Measurements from ENCODE around the gene TEDC2. TPM values are rescaled to one million over a fixed set of nuclear protein-coding genes. Genes with fewer than 3 reads are reported as not detected.

TEDC2 gene
- total and polyA plus RNA-seq, 2 of the 8 experiments (the other 6 are each of a cell fraction or from before 2014, with no cell fraction given) = 54.6 to 55.6 TPM

GRCh38 chr16:2497116-2497630 lies 37.3 kb downstream of the TEDC2 start:
- no peak for DNase-seq (ENCODE audit: low read depth in 1 of 2, low spot score in 2 of 2)
- CTCF ChIA-PET (ENCODE audit: partially characterized antibody) = interaction anchor here (0.8 to 1.4 kb wide), 6 partner anchors 10 to 252 kb away, joined by 3 to 4 read pairs (median 4); partner anchors contain the start of gene TEDC2

More at GRCh38 chr16:2497116-2497630, 37.3 kb downstream of the TEDC2 start:
- H3K4me2 ChIP-seq (ENCODE audit: insufficient read depth in 1 of 2, low read depth in 2 of 2, low read length in 2 of 2) = no peak overlapping the region
- no peak for FAIRE-seq
- no peak overlapping the region for H4K91ac ChIP-seq (replicated peaks; ENCODE audit: insufficient read length, low read length)
- H3K9ac ChIP-seq (replicated peaks in 1 of 4; ENCODE audit: extremely low read depth in 1 of 4, low read depth in 3 of 4, low read length in 3 of 4) = no peak overlapping the region
- POLR2A ChIA-PET (ENCODE audit: partially characterized antibody) = interaction anchor here (1.6 to 2.1 kb wide), 2 partner anchors 16 to 275 kb away, joined by 3 to 5 read pairs; partner anchors contain the start of gene ATP6V0C
- H3K36me3 ChIP-seq (ENCODE audit: control insufficient read depth in 2 of 4, insufficient read depth in 4 of 4, low read length in 3 of 4) = peaks cover 0 to 15% (median 4%) of the 10 kb centered on the region in 4 experiments; a peak in 4 of 8 replicates
- H3K27ac ChIP-seq (ENCODE audit: low read depth, low read length) = no peak overlapping the region
- TF ChIP-seq EZH2 (IDR thresholded peaks at IDR 0.05; ENCODE audit: low read depth, low read length, severe bottlenecking) = no peak
- TF ChIP-seq POLR2AphosphoS5 (IDR thresholded peaks at IDR 0.05; ENCODE audit: low read depth, low read length) = no peak
- TF ChIP-seq SP2 (IDR thresholded peaks at IDR 0.05; ENCODE audit: low read length) = no peak
- no peaks in the 10 kb centered on the region; a peak in 1 of 7 replicates for H3K27me3 ChIP-seq (replicated peaks in 1 of 4; ENCODE audit: control insufficient read depth in 3 of 4, extremely low read depth in 1 of 4, insufficient read depth in 3 of 4, low read length in 3 of 4)
- H2BK15ac ChIP-seq (ENCODE audit: low read length) = no peak overlapping the region
- WGBS, 2 experiments (ENCODE audit: extremely low coverage in 1 of 2, insufficient coverage in 1 of 2, insufficient read length in 1 of 2, insufficient replicate concordance in 2 of 2, low coverage in 1 of 2, low lambda C conversion rate in 2 of 2, missing lambda C conversion rate in 1 of 2) = 92% methylated on average over 21 of the region's 21 CpGs; no CpG with 5 or more reads in 1 of the 2 experiments
- H3K9me3 ChIP-seq (ENCODE audit: insufficient read depth in 2 of 2, low read depth in 1 of 2, low read length in 1 of 2) = no peaks in the 10 kb centered on the region
- no peak overlapping the region for H3K56ac ChIP-seq (replicated peaks; ENCODE audit: insufficient read length, low read depth, low read length)
- no peak overlapping the region for H2AFZ ChIP-seq (ENCODE audit: low read length)
- H3K4me3 ChIP-seq (ENCODE audit: extremely low read depth in 1 of 4, insufficient read depth in 2 of 4, low read depth in 3 of 4, low read length in 4 of 4) = no peak overlapping the region
- no peak overlapping the region for H2BK12ac ChIP-seq (ENCODE audit: low read depth, low read length)
- no peak overlapping the region for H2AK5ac ChIP-seq (ENCODE audit: low read depth, low read length)
- H2BK5ac ChIP-seq (ENCODE audit: low read depth, low read length) = no peak overlapping the region
- H2BK20ac ChIP-seq (ENCODE audit: low read length) = no peak overlapping the region
- peaks cover 2 to 6% of the 10 kb centered on the region in 2 experiments for H4K20me1 ChIP-seq (replicated peaks in 1 of 2; ENCODE audit: control insufficient read depth in 1 of 2, insufficient read depth in 2 of 2, low read length in 2 of 2)
- H3K4ac ChIP-seq (replicated peaks; ENCODE audit: insufficient read length, low read depth, low read length) = no peak overlapping the region
- no peak overlapping the region for H4K8ac ChIP-seq (ENCODE audit: extremely low read depth, insufficient read depth, low read length)
- no peak overlapping the region for H3K18ac ChIP-seq (ENCODE audit: extremely low read depth, low read length)
- peaks cover 0 to 13% (median 8%) of the 10 kb centered on the region in 4 experiments; a peak in 6 of 7 replicates for H3K4me1 ChIP-seq (replicated peaks in 1 of 4; ENCODE audit: control insufficient read depth in 3 of 4, insufficient read depth in 4 of 4, low read length in 3 of 4)
- H4K5ac ChIP-seq (ENCODE audit: insufficient read length, low read depth, low read length) = no peak overlapping the region
- H2BK120ac ChIP-seq (replicated peaks; ENCODE audit: low read depth, low read length) = no peak overlapping the region
- H3K14ac ChIP-seq (ENCODE audit: insufficient read length) = no peak overlapping the region
- no peaks in the 10 kb centered on the region; the same call in 1 of the 2 replicates for H3K79me1 ChIP-seq (ENCODE audit: low read depth, low read length)
- H3K23me2 ChIP-seq (ENCODE audit: low read depth, low read length) = no peaks in the 10 kb centered on the region
- no peaks in the 10 kb centered on the region for H3K79me2 ChIP-seq (ENCODE audit: control insufficient read depth in 1 of 2, insufficient read depth in 2 of 2, low read length in 2 of 2)
- H3K23ac ChIP-seq (ENCODE audit: insufficient read length) = no peak overlapping the region
